DND-41 (cell line): Measurements from ENCODE around the gene ZNRD2.

Experiments used
- CTCF ChIP-seq: IDR thresholded peaks from 2 replicates; pipeline ENCODE4 v1.5.1; 2012; ENCODE audit warnings: borderline replicate concordance, low read length, moderate library complexity, mild to moderate bottlenecking; ENCODE audit not compliant: poor library complexity, severe bottlenecking; ENCODE audit errors: extremely low read depth
- EZH2 ChIP-seq: IDR thresholded peaks from 3 replicates; pipeline ENCODE4 v1.6.1; 2012; ENCODE audit warnings: borderline replicate concordance, low read depth, mild to moderate bottlenecking, moderate library complexity, low read length, inconsistent platforms; ENCODE audit not compliant: severe bottlenecking

DNA sequence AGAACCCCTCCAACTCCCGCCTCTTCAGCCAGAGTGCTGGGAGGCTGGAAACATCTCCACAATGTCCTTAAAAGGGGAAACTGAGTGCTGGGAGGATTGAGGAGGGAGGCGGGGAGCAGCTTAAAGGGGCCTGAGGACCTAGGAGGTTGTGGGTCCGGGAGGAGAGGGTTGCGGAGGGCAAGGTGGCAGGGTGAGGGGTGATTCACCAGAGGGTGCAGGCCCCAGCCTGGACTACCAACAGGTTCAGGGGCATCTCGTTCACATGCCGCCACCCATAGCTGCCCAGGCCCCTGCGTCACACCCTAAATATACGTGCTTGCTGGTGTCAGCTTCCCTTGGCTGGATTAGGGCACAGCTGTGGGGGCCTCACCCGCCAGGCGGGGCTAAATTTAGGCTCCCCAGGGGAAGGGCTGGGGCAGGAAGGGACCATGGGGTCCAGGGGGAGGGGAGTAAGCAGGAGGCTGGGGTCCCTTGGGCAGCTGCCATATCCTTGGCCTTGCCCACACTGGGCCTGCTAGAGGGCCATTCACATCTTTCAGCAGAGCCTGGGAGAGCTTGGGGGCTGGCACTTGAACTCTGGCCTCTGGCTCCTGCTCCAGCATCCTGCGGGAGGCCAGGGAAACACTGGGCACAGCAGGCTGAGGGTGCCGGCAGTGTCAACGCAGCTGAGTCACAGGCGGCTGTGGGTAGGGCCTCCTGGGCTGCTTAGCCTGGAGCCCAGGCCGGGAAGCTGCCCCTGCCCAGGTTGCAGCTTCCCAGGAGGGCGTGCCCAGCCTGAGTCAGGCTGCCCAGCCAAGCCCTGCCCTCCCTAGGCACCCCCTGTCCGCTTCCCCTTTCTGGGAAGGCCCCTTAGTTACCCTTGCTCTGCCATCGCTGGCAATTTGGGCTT, 6.8 kb downstream of the ZNRD2 start:
- TF ChIP-seq CTCF (no peak), EZH2 (no peak)
